H1 (cell line): ENCODE measurements around the gene RAP1A. TPM values are rescaled to one million over a fixed set of nuclear protein-coding genes. Genes with fewer than 3 reads are reported as not detected.

ENCODE experiments used
- CTCF ChIA-PET: fragments of 300-600 bp; sonication (Branson Sonifier 250); formaldehyde crosslinking; loops from one replicate; lab custom pipeline; 2021; ENCODE audit not compliant: partially characterized antibody; lab: Charles Lee
- POLR2A ChIA-PET: fragments of 300-600 bp; sonication (Branson Sonifier 250); formaldehyde crosslinking; loops from one replicate; lab custom pipeline; 2021; ENCODE audit warnings: inconsistent platforms; ENCODE audit not compliant: partially characterized antibody; lab: Charles Lee
- DNase-seq, 2 experiments: peaks; one replicate each; pipeline versions ENCODE4 v3.0.0 to v3.0.0-alpha.2; 2010 to 2022; ENCODE audit warnings: low spot score in 2 of 2, low read depth in 1 of 2, mixed read lengths in 1 of 2
- FAIRE-seq: peaks from 2 replicates; lab custom pipeline; 2011; peaks lifted over from hg19 to GRCh38; lab: Jason Lieb, UNC
- H2AFZ ChIP-seq: 2 replicates; pipeline ENCODE4 v1.8.1; 2012; ENCODE audit warnings: low read length, inconsistent platforms
- H2AK5ac ChIP-seq: 2 replicates; pipeline ENCODE4 v1.6.1; 2013; ENCODE audit warnings: low read depth, low read length
- H2BK120ac ChIP-seq: replicated peaks from 2 replicates; pipeline ENCODE3; 2013; ENCODE audit warnings: low read depth, low read length, inconsistent platforms
- H2BK12ac ChIP-seq: 2 replicates; pipeline ENCODE4 v1.6.1; 2013; ENCODE audit warnings: low read depth, low read length
- H2BK15ac ChIP-seq: 2 replicates; pipeline ENCODE4 v1.6.1; 2013; ENCODE audit warnings: low read length
- H2BK20ac ChIP-seq: 2 replicates; pipeline ENCODE4 v1.6.1; 2013; ENCODE audit warnings: low read length
- H2BK5ac ChIP-seq: 2 replicates; pipeline ENCODE4 v1.6.1; 2013; ENCODE audit warnings: low read depth, low read length
- H3K14ac ChIP-seq: 2 replicates; pipeline ENCODE4 v1.6.1; 2013; ENCODE audit warnings: inconsistent platforms; ENCODE audit not compliant: insufficient read length
- H3K18ac ChIP-seq: 2 replicates; pipeline ENCODE4 v1.6.1; 2013; ENCODE audit warnings: low read length; ENCODE audit errors: extremely low read depth
- H3K23ac ChIP-seq: 2 replicates; pipeline ENCODE4 v1.6.1; 2013; ENCODE audit warnings: inconsistent platforms; ENCODE audit not compliant: insufficient read length
- H3K23me2 ChIP-seq: 2 replicates; pipeline ENCODE4 v1.6.1; 2013; ENCODE audit warnings: low read depth, low read length
- H3K27ac ChIP-seq: 2 replicates; pipeline ENCODE4 v1.6.1; 2011; ENCODE audit warnings: low read depth, low read length, inconsistent platforms
- H3K27me3 ChIP-seq, 4 experiments: replicated peaks in 1 of 4; 1 replicate in 1 of 4; 2 replicates in 3 of 4; pipeline versions ENCODE4 v1.6.1 to v1.8.1; 2011 to 2013; ENCODE audit warnings: low read length in 3 of 4, mild to moderate bottlenecking in 3 of 4, inconsistent platforms in 2 of 4, mixed read lengths in 2 of 4, moderate library complexity in 1 of 4; ENCODE audit not compliant: control insufficient read depth in 3 of 4, insufficient read depth in 3 of 4; ENCODE audit errors: extremely low read depth in 1 of 4
- H3K36me3 ChIP-seq, 4 experiments: 2 replicates each; pipeline versions ENCODE4 v1.6.1 to v1.8.1; 2011 to 2013; ENCODE audit warnings: mild to moderate bottlenecking in 4 of 4, low read length in 3 of 4, moderate library complexity in 2 of 4, control low read depth in 1 of 4, inconsistent platforms in 1 of 4; ENCODE audit not compliant: insufficient read depth in 4 of 4, control insufficient read depth in 2 of 4
- H3K4ac ChIP-seq: replicated peaks from 2 replicates; pipeline ENCODE3; 2013; ENCODE audit warnings: low read length, low read depth, mixed read lengths, inconsistent platforms; ENCODE audit not compliant: insufficient read length
- H3K4me1 ChIP-seq, 4 experiments: replicated peaks in 1 of 4; 1 replicate in 1 of 4; 2 replicates in 3 of 4; pipeline versions ENCODE4 v1.6.1 to v1.8.1; 2011 to 2013; ENCODE audit warnings: low read length in 3 of 4, inconsistent platforms in 2 of 4, mixed read lengths in 1 of 4; ENCODE audit not compliant: insufficient read depth in 4 of 4, control insufficient read depth in 3 of 4
- H3K4me2 ChIP-seq, 2 experiments: 2 replicates each; pipeline versions ENCODE4 v1.6.1 to v1.8.1; 2011 to 2013; ENCODE audit warnings: low read depth in 2 of 2, low read length in 2 of 2, control low read depth in 1 of 2, inconsistent platforms in 1 of 2, mild to moderate bottlenecking in 1 of 2; ENCODE audit not compliant: insufficient read depth in 1 of 2
- H3K4me3 ChIP-seq, 4 experiments: fragments of 200-600, 300-600 bp in 1 of 4; sonication (generic), shearing (Covaris generic), sonication (Bioruptor Twin) in 1 of 4; 2 replicates each; pipeline versions ENCODE4 v1.5.1 to v1.8.1; 2011 to 2016; ENCODE audit warnings: low read length in 4 of 4, low read depth in 3 of 4, control low read depth in 2 of 4, inconsistent platforms in 2 of 4, mild to moderate bottlenecking in 2 of 4, mixed read lengths in 1 of 4, moderate library complexity in 1 of 4; ENCODE audit not compliant: insufficient read depth in 2 of 4; ENCODE audit errors: extremely low read depth in 1 of 4
- H3K56ac ChIP-seq: replicated peaks from 2 replicates; pipeline ENCODE3; 2013; ENCODE audit warnings: low read depth, mild to moderate bottlenecking, mixed read lengths, low read length, inconsistent platforms; ENCODE audit not compliant: insufficient read length
- H3K79me1 ChIP-seq: 2 replicates; pipeline ENCODE4 v1.6.1; 2013; ENCODE audit warnings: low read depth, low read length, control low read depth
- H3K79me2 ChIP-seq, 2 experiments: 2 replicates each; pipeline versions ENCODE4 v1.6.1 to v1.8.1; 2012 to 2013; ENCODE audit warnings: low read length in 2 of 2, mild to moderate bottlenecking in 2 of 2, inconsistent platforms in 1 of 2; ENCODE audit not compliant: insufficient read depth in 2 of 2, control insufficient read depth in 1 of 2
- H3K9ac ChIP-seq, 4 experiments: replicated peaks in 1 of 4; 1 replicate in 1 of 4; 2 replicates in 3 of 4; pipeline versions ENCODE4 v1.6.1 to v1.8.1; 2011 to 2013; ENCODE audit warnings: low read depth in 3 of 4, low read length in 3 of 4, control low read depth in 2 of 4, mild to moderate bottlenecking in 2 of 4, moderate library complexity in 2 of 4, inconsistent platforms in 1 of 4; ENCODE audit errors: extremely low read depth in 1 of 4
- H3K9me3 ChIP-seq, 2 experiments: 2 replicates each; pipeline versions ENCODE4 v1.6.1 to v1.8.1; 2012 to 2013; ENCODE audit warnings: mild to moderate bottlenecking in 2 of 2, moderate library complexity in 2 of 2, control low read depth in 1 of 2, inconsistent platforms in 1 of 2, low read depth in 1 of 2, low read length in 1 of 2, mixed read lengths in 1 of 2; ENCODE audit not compliant: insufficient read depth in 2 of 2
- H4K20me1 ChIP-seq, 2 experiments: replicated peaks in 1 of 2; 2 replicates each; pipeline versions ENCODE3 to v1.8.1; 2011 to 2013; ENCODE audit warnings: inconsistent platforms in 2 of 2, low read length in 2 of 2, mild to moderate bottlenecking in 1 of 2; ENCODE audit not compliant: insufficient read depth in 2 of 2, control insufficient read depth in 1 of 2
- H4K5ac ChIP-seq: 2 replicates; pipeline ENCODE4 v1.6.1; 2013; ENCODE audit warnings: low read length, low read depth, mixed read lengths, inconsistent platforms; ENCODE audit not compliant: insufficient read length
- H4K8ac ChIP-seq: 2 replicates; pipeline ENCODE4 v1.8.0; 2013; ENCODE audit warnings: mild to moderate bottlenecking, moderate library complexity, low read length, inconsistent platforms; ENCODE audit not compliant: insufficient read depth; ENCODE audit errors: extremely low read depth
- H4K91ac ChIP-seq: replicated peaks from 2 replicates; pipeline ENCODE3; 2013; ENCODE audit warnings: low read length, mixed read lengths, inconsistent platforms; ENCODE audit not compliant: insufficient read length
- MAFK ChIP-seq: IDR thresholded peaks from 2 replicates; pipeline ENCODE4 v1.6.1; 2012; ENCODE audit warnings: low read depth, mild to moderate bottlenecking, improper control_type of control experiment, low read length
- POLR2A ChIP-seq, 2 experiments: IDR thresholded peaks; 1 replicate in 1 of 2; 2 replicates in 1 of 2; pipeline ENCODE4 v1.6.1; 2011; ENCODE audit warnings: low read depth in 2 of 2, low read length in 2 of 2, mild to moderate bottlenecking in 2 of 2; ENCODE audit errors: control extremely low read depth in 1 of 2
- WGBS, 2 experiments: shearing (Covaris generic) in 1 of 2; methylation state at CpG; one replicate each; pipeline versions ENCODE4 v1.1.6 to v1.1.7; 2013 to 2015; ENCODE audit warnings: low lambda C conversion rate in 2 of 2, mixed read lengths in 2 of 2, inconsistent platforms in 1 of 2, low coverage in 1 of 2, missing lambda C conversion rate in 1 of 2; ENCODE audit not compliant: insufficient replicate concordance in 2 of 2, insufficient coverage in 1 of 2, insufficient read length in 1 of 2; ENCODE audit errors: extremely low coverage in 1 of 2, missing lambda C conversion rate in 1 of 2; 5-methylcytosine and 5-hydroxymethylcytosine counted together
- polyA plus RNA-seq, 7 experiments: library from polyadenylated mRNA; depleted of rRNA in 3 of 7; stranded (reverse) in 5 of 7; unstranded in 2 of 7; fragments of >200 nt in 5 of 7; fragments of 200-250 nt in 2 of 7; gene quantifications; 1 replicate in 5 of 7; 2 replicates in 1 of 7; 4 replicates in 1 of 7; pipeline versions ENCODE4 v1.2.1 to v1.2.3, GENCODE V29; 2011 to 2013; ENCODE audit warnings: missing spikeins in 2 of 7, mixed read lengths in 2 of 7
- total RNA-seq: library from RNA; stranded (reverse); fragmentation: NEBNext Ultra II Directional; extraction: Animal tissue kit (Norgen Biotek cat#: 25700); gene quantifications from 2 replicates; pipeline ENCODE4 v1.2.1, GENCODE V29; 2021

Gene RAP1A
- total and polyA plus RNA-seq, 2 of the 8 experiments (the other 6 are each of a cell fraction or from before 2014, with no cell fraction given) = 10.9 to 35.8 TPM

- no peak overlapping the region for H2BK120ac ChIP-seq
- TF ChIP-seq POLR2A (IDR thresholded peaks at IDR 0.05; ENCODE audit: control extremely low read depth in 1 of 2, low read depth in 2 of 2, low read length in 2 of 2) = no peak
- TF ChIP-seq MAFK = peak; percentile 15; the same call in 1 of the 2 replicates
- TF ChIP-seq, all 59 proteins: peak for 1
- no peak overlapping the region for H2BK15ac ChIP-seq
- no peak overlapping the region for H3K4ac ChIP-seq
- no peaks in the 10 kb centered on the region for H3K23me2 ChIP-seq
- FAIRE-seq (no peak), DNase-seq (no peak)
- H3K4me1 ChIP-seq = no peaks in the 10 kb centered on the region
- no peak overlapping the region for H3K23ac ChIP-seq
- H2AK5ac ChIP-seq = no peak overlapping the region
- no peak overlapping the region for H3K18ac ChIP-seq
- H3K36me3 ChIP-seq = no peaks in the 10 kb centered on the region
- H3K9me3 ChIP-seq = no peaks in the 10 kb centered on the region
- no peak overlapping the region for H3K56ac ChIP-seq
- no peak overlapping the region for H4K91ac ChIP-seq
- no peak overlapping the region for H3K4me3 ChIP-seq
- ChIA-PET CTCF (no interaction called here), POLR2A (no interaction called here)
- no peak overlapping the region for H3K27ac ChIP-seq
- no peak overlapping the region for H2AFZ ChIP-seq
- no peak overlapping the region for H3K4me2 ChIP-seq
- H3K79me1 ChIP-seq = no peaks in the 10 kb centered on the region
- no peak overlapping the region for H4K5ac ChIP-seq
- 91% methylated on average over 2 of the region's 2 CpGs; no CpG with 5 or more reads in 1 of the 2 experiments for WGBS, 2 experiments
- H2BK20ac ChIP-seq = no peak overlapping the region
- H2BK5ac ChIP-seq = no peak overlapping the region
- no peaks in the 10 kb centered on the region for H4K20me1 ChIP-seq
- H3K14ac ChIP-seq = no peak overlapping the region
- no peak overlapping the region for H4K8ac ChIP-seq
- no peak overlapping the region for H2BK12ac ChIP-seq
- H3K27me3 ChIP-seq = no peaks in the 10 kb centered on the region
- no peak overlapping the region for H3K9ac ChIP-seq
- H3K79me2 ChIP-seq = no peaks in the 10 kb centered on the region
Measured at GRCh38 chr1:111577814-111578213, 41.8 kb upstream of the RAP1A start.
